NCI-H2107 (cell line): ENCODE measurements around the gene CDH23.

Experiments used
- DNase-seq: peaks from one replicate; lab custom pipeline; 2025; lab: John Stamatoyannopoulos, UW

Gene CDH23

DNA sequence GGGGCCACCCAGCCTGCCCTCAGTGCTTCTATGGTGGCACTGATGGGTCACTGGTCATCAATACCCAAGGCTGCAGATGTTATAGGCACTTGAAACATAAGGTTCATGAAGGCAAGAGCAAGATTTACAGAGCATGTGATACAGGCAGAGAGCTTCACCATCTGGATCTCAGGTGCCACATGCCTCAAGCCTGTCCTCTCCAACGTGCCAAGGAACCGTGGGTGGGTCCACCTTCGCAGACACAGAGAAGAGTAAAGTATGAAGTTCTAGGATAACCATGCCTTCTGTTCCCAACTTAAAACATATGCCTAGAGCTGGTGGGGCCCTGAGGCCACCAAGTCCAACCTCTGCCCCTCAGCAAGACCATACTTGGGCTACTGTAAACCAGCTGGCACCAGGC lies 26.7 kb upstream of the CDH23 start:
- DNase-seq = no peak

DNA sequence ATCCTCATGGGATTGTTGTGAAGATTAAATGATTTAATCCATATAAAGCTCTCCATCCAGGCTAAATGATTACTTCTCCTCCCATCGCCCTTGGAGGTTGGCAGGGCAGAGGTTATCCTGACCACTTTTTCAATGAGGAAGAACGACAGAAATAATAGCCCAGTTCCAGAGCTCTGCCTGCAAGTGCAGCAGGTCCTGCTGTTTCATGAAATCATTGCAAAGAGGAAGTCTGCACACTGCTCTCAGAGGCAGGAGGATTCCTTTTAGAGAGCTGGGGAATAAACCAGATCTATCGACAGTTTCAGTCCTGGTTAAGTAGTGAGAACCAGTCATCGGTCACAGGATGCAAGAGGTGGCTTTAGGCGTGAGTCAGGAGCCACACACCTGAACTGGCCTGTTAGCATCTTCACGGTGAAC lies 25.0 kb upstream of the CDH23 start:
- DNase-seq = no peak

DNA sequence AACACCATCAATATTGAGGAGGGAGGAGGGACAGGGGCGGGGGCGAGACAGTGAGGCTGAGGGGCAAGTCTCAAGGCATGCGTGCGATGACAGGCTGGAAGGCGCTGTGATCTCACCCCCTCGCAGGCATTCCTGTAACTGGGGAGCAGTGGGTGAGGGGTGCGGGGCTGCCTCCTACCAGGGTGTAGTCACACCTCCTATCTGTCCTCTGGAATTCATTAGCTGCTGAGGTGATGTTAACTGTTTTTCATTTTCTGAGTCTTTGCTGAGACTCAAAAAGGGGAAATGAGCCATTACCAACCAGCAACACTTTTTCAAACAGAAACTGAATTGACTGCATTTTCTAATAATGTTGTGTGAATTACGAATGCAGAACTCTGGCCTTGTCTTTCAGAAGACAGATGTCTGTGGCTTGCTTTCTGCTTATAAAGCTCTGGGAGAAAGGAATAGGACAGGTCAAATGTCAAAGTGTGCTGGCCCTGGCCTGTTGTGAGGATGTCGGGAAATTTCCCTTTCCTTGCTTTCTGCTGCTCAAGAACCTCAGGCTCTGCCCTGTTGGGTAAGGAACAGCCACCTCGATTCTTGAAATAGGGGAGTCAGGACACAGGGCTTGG lies 23.7 kb upstream of the CDH23 start:
- no peak for DNase-seq

DNA sequence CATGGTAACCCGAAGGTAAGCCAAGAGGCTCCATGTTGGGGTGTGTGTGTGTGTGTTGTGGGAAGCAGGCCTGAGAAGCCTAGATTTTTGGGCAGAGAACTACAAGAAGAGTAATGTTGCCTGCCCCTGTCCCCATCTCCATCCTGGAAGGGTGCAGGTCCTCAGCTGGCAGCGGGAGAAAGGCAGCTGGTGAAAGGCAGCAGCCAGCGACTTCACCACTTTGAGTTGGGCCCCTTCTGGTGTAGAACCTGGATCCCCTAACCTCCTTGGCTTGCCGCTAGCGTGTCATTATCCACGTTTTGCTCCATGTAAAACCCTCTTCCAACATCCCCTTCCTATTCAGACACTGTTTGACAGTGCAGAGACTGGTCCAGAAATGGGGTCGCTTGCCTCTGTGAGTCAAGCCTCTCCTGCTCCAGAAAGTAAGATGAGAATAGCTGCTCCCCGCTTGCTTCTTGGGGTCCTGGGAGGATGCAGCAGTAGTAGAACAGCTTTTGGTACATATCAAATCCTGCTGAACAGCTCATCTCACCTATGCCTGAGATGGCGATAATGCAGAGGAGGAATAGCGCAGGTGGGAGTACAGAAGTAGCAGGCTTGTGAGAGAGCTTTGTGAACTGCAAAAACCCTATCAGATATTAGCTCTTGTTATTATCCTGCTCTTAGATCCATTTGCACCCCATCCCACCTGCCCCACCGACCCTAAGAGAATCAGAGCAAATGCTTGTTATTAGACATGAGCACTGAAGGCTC lies 22.1 kb upstream of the CDH23 start:
- no peak for DNase-seq

DNA sequence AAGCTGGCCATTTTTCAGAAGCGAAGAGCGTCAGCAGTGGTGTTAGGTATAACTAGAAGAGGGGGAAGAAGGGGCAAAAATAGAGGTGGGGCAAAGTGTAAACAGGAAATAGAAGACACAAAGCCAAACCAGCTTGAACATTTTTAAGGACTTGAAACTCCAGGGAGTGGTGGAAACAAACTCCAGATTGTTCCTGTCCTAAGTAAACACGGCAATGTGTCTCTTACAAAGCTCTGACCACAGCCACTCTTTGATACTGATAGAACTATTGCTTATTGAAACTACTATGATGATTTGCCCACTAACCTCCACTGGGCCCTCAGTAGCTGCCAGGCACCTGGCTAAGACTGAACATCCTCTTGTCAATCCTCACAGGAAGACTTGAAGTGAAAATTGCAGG lies 20.8 kb upstream of the CDH23 start:
- no peak for DNase-seq

DNA sequence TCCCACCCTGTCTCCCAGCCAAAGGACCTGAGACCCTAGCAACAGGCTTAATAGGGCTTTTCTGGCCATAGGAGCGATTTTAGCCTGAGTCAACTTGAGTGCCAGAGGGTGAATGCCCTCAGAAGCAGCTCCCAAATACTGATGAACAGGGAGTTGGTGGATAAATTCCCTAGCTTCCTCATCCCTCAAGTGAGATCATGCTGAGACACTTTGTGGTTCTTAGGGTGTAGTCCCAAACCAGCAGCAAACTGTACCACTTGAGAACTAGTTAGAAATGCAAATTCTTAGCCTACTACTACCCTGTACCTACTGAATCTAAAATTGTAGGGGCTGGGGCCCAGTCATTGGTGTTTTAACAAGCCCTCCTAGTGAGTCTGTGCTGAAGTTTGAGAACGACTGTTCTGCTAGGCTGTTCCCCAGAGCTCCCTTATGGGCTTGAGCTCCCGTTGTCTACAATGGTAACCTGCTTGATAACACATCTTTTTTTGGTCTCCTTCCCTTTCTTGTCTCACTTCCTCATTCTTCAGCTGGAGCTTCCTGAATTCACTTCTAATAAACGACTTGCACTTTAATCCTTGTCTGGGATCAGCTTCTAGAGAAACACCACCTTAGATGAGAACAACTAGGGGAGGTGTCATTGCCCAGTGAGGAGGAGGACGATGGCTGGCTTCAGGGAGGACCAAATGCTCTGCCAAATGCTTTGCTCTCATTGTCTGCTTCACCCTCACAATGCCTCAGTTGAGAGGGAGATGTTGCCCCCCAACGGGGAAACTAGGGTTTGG lies 18.2 kb upstream of the CDH23 start:
- DNase-seq = no peak

DNA sequence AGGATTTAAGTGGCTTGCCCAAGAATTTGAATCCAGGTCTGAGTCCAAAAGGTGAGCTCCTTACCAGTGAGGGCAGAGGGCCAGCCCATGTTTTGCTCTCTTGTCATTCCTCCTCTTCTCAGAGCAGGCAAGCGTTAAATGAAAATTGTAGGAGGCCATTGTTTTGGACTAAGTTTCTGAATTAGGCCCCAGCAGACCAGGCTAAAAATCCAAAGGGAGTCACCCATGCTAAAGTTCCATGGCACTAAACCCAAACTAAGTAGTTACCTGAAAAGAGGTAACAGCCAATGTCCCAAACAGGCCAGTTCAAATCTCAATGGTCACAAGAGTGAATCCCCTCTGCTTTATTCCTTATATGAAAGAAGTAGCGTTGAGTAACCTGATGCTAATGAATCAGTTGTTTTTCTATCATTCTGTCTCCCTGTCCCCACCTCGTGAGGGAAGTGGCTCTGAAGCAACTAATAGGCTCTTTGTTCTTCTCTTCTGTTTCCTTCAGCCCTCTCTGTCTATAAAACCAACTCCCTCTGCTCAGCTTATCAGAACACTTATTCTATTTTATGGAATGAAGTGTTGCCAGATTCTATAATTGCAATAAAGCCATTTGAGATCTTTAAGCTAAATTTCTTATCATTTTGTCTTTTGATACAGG lies 17.5 kb upstream of the CDH23 start:
- DNase-seq = no peak

DNA sequence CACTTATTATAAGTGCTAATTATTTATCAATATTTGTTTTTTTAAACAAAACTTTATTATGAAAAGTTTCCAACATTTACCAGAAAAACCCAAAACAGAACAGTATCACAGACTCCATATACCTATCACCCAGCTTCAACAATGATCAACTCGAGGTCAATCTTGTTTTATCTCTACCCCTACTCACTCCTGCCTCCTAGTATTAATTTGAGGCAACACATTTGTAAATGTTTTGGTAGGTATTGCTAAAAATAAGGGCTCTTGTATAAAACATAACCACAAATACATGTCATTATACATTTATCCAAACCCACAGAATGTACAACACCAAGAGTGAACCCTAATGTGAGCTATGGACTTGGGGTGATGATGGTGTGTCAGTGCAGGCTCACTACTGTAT lies 15.9 kb upstream of the CDH23 start:
- no peak for DNase-seq

DNA sequence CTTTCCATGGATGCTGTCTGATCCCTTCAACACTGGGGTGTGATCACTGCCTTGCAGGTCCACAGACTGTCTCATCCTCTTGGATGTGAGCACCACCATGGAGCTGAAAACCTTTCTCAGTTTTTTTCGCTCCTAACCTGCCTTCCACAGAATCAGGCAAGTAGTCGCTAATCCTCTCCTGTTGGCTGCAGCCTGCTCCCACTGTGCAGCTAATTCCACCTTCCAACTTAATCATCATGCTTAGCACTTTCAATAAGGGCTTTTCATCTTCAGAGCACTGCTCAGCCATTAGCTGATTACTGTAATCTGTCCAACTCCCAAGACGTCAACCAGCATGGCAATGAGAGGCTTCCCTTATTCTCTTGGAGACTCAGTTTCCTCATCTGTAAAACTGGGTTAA lies 15.1 kb upstream of the CDH23 start:
- no peak for DNase-seq

DNA sequence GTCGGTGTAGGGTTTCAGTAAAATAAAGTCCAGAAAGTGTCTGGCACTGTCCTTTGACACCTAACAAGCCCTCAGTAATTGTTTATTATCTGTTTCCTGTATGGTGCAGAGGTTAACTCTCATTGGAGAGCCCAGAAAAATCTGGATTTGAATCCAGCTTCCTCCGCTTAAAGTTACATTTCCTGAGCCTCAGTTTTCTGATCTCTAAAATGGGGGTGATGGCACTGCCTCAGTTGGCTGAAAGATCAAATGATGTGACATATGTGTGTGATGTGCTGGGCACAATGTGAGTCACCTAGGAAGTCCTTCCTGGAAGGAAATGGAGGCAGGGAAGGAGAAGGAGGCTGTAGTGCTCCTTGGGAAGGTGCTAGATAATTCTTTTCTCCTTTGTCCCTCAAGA lies 14.7 kb upstream of the CDH23 start:
- DNase-seq = no peak

DNA sequence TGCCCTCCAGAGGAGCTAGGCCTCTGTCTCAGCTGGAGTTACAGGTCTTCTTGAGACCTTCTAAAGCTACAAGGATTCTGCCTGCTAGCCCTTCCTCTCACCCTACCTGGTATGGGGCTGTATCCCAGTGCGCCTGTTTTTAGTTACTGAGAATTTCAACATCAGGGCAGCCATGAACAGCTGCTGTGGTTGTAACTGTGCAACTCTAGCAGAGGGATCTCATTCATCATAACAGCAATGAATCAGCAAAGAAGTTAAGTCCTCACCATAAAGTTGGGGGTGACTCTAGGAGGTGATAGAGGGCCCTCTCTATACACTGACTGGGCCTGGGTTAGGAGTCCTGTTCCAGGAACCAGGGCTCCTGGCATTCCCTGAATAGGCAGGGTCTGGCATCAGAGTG lies 14.0 kb upstream of the CDH23 start:
- DNase-seq = no peak

DNA sequence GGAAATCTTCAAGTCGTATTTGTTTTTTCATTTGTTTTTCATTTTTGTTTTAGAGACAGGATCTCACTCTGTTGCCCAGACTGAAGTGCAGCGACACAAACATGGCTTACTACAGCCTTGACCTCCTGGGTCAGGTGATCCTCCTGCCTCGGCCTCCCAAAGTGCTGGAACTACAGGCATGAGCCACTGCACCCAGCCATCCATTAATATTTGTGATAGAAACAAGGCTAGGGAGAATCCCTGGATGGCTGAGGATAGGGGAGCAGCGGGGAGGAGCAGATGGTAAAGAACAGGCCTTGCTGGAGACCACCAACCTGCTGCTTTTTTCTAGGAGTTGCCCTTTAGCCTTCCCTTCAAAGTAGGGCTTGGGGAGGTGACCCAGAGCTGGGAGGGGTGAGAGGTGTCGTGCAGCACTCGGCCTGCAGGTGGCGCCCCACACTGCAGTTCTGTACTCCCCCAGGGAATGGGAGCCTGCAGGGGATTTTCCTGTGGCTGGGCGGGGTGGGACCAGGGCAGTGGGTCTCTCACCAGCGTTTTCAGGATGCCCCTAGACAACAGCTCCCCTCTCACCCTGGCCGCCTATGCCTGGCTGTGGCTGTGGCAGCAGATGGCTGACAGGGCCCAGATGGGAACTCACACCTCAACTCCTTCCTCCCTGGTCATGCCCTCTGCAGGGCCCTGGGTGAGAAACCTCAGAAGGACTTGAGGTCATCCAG lies 12.6 kb upstream of the CDH23 start:
- DNase-seq = peak; percentile 8

DNA sequence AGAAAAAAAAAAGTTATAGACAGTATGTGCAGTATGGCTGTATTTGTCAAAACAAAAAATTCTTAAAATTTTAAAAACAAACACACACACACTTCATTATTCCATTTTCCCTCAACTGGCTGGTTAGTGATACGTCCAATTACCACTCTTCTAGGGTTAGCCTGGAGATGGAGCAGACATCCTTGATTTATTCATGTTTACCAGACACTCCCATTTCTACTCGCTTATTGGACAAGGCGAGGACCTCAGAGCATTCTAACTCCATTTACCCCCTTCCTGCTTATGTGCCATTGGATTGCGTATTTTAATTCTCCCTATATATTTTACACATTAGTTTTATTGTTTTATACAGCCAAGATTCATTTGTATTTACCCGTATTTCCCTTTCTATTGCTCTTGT lies 8.5 kb upstream of the CDH23 start:
- no peak for DNase-seq

DNA sequence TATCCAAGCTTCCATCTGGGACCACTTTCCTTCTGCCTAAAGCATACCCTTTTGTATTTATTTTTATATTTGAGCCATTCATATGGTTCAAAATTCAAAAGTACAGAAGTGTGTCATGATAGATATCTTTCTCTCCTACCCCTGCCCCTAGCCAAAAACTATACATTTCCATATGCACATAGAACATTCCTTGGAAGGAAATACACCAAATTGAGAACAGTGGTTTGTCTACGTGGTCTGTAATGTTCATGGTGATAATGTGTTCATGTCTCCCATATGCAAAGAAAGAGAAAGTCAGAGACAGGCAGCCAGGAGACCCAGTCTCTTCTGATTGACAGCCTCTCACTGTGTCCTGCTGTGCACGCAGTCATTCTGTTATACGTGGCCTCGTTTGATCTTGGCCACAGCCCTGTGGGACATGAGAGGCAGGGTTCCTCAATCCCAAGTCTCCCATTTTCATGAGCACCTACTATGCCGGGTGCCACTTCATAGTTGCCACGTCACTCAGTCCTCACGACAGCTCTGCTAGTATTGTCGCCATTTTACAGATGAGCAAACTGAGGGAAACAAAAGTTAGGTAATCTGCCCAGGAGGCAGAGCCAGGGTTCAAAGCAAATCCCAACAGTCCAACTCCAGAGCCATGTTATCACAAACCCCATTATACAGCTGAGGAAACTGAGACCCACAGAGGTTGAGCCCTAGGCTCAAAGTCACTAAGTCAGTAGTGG lies 8.0 kb upstream of the CDH23 start:
- no peak for DNase-seq

DNA sequence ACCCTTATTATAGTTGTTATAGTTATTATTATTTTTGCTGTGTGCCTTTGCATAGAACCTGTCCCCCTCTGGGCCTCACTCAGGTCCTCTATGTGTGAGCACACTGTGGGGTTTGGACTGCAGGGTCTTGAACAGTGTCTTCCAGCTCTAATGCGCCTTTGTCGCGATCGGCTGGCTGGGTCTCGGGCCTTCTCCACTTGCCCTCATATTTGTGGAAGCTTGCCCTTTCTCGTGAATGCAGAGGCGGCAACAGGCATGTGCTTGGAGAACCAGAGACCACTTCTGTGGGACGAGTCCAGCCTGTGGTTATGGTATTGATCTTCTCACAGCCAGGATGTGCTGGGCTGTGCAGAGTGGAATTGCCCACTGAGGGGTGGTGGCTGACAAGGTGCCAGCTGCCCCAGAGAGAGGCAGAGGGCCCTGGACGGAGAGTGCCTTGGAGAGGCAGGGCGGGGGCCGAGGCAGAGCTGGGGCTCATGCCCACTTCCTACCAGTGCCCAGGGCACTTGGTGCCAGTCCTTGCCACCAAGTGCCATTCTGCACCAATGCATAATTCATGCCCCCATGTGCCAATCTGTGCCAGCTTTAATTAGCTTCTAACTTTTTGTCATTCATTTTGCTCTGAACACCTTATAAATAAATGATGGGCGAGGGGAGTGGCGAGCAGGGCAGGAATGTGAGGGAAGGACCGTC lies 6.8 kb upstream of the CDH23 start:
- DNase-seq = no peak

DNA sequence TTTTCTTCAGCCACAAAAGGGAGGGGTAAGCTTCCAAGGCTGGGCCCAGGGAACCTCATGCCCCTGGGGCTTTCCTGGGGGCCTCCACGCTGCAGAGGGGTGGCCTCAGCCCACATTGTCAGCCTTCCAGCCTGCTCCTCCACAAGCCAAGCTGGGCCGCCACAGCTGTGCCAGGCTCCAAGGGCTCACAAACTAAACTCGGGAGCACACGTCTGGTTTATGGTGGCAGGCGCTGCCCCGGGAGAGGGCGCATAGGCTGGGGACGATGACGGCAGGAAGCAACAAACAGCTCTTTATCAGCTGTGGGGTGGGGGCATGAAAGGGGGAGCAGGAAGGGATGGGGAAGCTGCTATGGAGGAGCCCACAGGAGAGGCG lies 6.3 kb upstream of the CDH23 start:
- peak; percentile 66 for DNase-seq

DNA sequence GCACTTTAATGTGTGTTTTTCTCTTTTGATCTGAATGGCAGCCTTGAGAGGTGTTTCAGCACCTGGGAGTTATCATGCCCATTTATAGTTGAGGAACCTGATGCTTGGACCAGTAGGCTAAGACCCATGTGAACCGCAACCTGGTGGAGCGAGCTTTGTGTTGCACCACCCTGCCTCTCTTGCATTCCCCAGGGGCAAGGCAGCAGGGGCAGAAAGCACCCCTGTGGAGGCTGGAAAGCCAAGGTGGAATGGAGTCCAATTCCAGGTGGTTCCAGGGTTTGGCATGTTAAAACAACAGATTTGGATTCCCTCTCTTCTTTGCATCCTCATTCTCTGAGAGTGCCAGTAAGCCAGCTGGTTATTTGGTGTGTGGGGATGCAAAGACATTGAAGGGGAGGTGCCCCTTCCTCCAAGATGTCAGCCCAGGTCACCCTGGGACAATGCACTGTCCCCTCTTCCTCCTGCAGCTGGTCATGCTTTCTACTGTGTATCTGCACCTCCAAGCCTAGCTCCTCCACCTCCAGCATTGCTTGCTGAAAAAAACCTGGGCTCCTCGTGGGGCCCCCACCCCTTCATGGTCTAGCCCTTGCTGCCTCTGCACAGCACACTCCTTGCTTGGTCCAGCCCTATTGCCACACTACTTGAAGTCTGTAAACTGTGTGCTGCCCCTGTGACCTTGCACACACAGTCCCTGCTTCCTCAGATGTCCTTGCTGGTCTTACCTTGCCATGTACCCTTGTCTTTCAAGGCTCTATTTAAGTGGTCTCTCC lies 5.6 kb upstream of the CDH23 start:
- peak; percentile 52 for DNase-seq

DNA sequence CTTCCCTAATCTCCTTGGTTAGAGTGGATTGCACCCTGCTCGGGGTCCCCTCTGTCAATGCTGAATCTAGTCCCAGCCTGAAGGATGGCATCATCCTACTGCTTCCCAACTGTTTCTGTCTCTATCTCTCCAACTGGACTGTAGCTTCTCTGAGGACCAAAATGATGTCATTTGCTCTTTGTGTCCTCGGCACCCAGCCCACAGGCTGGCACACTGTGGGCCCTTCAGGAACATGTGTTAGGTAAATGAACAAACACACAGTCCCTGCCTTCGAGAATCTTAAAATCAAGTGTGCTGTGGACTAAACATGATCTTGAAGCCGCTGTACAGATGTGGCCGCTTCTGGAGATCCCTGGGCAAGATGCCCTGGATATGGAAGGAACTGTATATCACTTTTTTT lies 5.0 kb upstream of the CDH23 start:
- no peak for DNase-seq

DNA sequence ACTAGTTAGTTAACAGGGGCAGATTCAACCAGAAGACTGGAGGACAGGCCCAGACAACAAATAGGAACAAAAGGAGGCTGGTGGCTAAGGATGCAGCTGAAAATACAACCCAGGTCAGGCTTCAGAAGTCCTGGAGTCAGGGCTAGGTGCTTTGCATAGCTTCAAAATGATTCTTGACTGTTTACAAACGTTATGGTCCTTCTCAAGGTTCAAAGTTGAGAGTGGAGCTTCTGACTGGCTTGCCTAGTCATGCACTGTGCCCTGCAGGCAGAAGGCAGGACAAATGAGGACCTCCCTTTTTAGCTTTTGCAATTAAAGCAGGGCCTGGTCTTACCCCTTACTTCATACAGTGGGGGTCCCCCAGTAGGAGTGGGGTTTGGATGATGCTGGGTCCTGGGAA lies 4.4 kb upstream of the CDH23 start:
- no peak for DNase-seq
